Activated CD4-positive, alpha-beta T cell treated with anti-CD3 and anti-CD28 coated beads for 24 hours (primary cell): ENCODE results near the gene VIM.
"Not testable (repeated sequence)": the region's sequence is repeated elsewhere in the genome, so short reads cannot be mapped to it uniquely, and the experiment has no call there.

Experiments used
- DNase-seq, 2 donors: peaks; one replicate each; pipeline ENCODE4 v3.0.0-alpha.2; 2020; ENCODE audit warnings: low read depth in 2 of 2

VIM gene

GRCh38 chr10:17232276-17232960, 4.4 kb downstream of the VIM start:
- no peak for DNase-seq

- DNase-seq: no peak
These were observed 5.4 kb downstream of the VIM start for GRCh38 chr10:17233286-17233991.

GRCh38 chr10:17234431-17234945, 6.4 kb downstream of the VIM start:
- no peak for DNase-seq

DNA sequence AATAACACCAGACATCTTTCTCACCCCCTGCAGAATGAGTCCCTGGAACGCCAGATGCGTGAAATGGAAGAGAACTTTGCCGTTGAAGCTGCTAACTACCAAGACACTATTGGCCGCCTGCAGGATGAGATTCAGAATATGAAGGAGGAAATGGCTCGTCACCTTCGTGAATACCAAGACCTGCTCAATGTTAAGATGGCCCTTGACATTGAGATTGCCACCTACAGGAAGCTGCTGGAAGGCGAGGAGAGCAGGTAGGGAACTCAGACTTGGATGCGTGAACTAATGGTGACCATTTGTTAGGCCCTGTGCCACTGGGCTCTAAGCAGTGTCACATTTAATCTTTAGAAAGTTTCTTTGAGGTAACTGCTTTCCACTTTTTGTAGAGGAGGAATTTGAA, 7.1 kb downstream of the VIM start:
- no peak for DNase-seq

GRCh38 chr10:17236468-17237148, 8.6 kb downstream of the VIM start:
- DNase-seq: no peak

DNA sequence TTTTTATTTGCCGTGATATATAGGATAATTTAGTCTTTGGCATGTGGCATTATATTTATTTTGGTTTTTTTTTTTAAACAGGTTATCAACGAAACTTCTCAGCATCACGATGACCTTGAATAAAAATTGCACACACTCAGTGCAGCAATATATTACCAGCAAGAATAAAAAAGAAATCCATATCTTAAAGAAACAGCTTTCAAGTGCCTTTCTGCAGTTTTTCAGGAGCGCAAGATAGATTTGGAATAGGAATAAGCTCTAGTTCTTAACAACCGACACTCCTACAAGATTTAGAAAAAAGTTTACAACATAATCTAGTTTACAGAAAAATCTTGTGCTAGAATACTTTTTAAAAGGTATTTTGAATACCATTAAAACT, 9.1 kb downstream of the VIM start:
- no peak for DNase-seq

- no peak for DNase-seq
These were observed 9.9 kb downstream of the VIM start for GRCh38 chr10:17237915-17238444.

GRCh38 chr10:17238445-17239291, 10.6 kb downstream of the VIM start:
- DNase-seq: no peak

GRCh38 chr10:17239345-17240085, 11.5 kb downstream of the VIM start:
- DNase-seq: no peak

DNA sequence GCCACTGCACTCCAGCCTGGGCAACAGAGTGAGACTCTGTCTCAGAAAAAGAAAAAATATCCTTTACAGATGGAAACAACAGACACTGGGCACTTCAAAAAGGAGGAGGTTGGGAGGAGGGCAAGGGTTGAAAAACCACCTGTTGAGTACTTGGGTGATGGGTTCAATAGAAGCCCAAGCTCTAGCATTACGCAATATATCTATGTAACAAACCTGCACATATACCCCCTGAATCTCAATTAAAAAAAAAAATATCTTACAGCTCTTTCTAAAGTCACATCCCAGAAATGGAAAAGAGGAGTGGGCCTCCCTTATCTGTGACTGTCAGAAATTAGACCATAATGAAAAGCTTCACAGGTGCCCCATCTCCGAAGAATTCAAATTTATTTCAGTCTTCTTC, 12.1 kb downstream of the VIM start:
- no peak for DNase-seq

- no peak for DNase-seq
These were observed 12.6 kb downstream of the VIM start for GRCh38 chr10:17240616-17241015.

- no peak for DNase-seq
These were observed 13.7 kb downstream of the VIM start for GRCh38 chr10:17241611-17242333.

- DNase-seq: no peak
These were observed 16.8 kb downstream of the VIM start for GRCh38 chr10:17244700-17245365.

- no peak for DNase-seq
These were observed 19.2 kb downstream of the VIM start for GRCh38 chr10:17247210-17247609.

DNA sequence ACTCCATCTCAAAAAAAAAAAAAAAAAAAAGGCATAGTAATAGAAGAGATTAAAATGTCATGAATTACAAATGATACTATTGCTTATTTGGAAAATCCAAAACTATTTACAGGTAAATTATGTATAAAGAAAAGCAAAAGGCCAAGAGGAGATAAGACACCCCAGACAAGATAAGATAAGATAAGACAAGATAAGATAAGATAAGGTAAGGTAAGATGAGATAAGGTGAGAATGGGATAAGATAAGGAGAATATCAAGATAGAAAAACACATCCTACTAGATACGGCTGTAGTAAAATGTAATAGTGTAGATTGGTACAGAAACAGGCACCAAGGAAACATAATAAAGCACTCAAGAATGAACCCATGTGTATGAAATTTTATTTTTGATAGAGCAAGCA, 20.9 kb downstream of the VIM start:
- DNase-seq: no peak

DNA sequence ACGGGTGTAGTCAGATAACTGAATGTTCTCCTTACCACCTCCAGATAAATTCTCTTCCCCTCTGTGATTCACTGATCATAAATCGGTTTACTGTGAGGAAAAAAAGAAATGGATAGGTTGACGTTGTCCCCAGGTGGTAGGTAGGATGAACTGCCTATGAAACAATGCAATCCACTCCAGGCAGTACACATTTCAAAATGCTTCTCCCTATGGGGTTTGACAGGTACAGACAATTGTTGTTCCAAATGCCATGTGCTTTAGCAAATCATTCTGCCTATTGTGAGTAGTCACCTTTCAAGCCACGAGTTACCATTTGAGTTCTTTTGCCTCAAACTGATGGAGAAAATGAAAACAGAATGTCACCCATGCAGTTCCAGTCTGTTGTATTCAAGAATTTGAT, 21.8 kb downstream of the VIM start:
- DNase-seq: no peak

GRCh38 chr10:17250736-17251135, 22.7 kb downstream of the VIM start:
- DNase-seq: no peak

GRCh38 chr10:17254543-17255050, 26.6 kb downstream of the VIM start:
- not testable (repeated sequence) for DNase-seq

- no peak for DNase-seq
These were observed 27.5 kb downstream of the VIM start for GRCh38 chr10:17255512-17255911.
